GM10266 (cell line): ENCODE measurements around the gene ELP4.

ENCODE experiments used
- DNase-seq: peaks from one replicate; pipeline ENCODE4 v3.0.0; 2012; ENCODE audit errors: extremely low spot score
- TF ChIP-seq, protein P1 (sequence below): IDR thresholded peaks from 2 replicates; pipeline ENCODE4 v1.5.1; 2012; ENCODE audit warnings: mild to moderate bottlenecking, low read depth; ENCODE audit not compliant: control insufficient read depth, insufficient read depth; ENCODE audit errors: missing control alignments

The ELP4 gene

DNA sequence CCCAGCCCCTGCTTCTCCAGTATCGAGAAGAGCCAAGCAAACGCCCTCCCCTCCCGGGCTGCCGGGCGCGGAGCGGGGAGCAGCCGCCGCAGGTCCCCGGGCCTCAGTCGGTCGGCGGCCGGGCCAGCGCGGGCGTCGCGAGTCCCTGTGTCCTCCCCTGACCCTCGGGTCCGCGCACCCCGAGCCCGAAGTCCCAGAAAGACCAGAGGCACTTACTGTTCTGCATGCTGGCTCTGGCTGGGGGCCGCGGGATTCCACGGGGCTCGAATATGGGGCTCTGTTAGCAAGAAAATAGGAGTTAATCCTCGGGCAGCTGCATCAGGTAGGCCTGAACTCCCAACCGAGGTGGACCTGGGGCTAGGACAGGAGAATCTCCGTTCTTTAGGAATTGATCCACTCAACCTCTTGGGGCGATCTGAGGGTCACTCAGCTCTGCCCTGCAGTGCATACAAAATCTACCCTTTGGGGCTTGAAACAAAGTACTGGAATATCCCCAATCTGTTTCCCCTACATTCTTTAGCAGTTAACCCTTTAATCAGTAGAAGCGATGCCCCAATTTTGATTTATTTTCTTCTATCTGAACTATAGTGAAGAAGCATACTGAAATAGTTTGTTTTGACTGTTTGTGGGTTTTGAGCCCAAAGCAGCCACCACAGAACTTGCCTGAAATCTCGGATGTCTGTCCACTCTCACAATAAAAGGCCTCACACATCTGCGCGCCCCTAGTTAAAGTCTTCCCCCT, 296.8 kb downstream of the ELP4 start:
- TF ChIP-seq, protein P1, sequence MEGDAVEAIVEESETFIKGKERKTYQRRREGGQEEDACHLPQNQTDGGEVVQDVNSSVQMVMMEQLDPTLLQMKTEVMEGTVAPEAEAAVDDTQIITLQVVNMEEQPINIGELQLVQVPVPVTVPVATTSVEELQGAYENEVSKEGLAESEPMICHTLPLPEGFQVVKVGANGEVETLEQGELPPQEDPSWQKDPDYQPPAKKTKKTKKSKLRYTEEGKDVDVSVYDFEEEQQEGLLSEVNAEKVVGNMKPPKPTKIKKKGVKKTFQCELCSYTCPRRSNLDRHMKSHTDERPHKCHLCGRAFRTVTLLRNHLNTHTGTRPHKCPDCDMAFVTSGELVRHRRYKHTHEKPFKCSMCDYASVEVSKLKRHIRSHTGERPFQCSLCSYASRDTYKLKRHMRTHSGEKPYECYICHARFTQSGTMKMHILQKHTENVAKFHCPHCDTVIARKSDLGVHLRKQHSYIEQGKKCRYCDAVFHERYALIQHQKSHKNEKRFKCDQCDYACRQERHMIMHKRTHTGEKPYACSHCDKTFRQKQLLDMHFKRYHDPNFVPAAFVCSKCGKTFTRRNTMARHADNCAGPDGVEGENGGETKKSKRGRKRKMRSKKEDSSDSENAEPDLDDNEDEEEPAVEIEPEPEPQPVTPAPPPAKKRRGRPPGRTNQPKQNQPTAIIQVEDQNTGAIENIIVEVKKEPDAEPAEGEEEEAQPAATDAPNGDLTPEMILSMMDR = no peak
- peak; percentile 52 for DNase-seq

GRCh38 chr11:31806928-31807798, 297.6 kb downstream of the ELP4 start:
- peak; percentile 42 for DNase-seq
- TF ChIP-seq, protein P1 = no peak

DNA sequence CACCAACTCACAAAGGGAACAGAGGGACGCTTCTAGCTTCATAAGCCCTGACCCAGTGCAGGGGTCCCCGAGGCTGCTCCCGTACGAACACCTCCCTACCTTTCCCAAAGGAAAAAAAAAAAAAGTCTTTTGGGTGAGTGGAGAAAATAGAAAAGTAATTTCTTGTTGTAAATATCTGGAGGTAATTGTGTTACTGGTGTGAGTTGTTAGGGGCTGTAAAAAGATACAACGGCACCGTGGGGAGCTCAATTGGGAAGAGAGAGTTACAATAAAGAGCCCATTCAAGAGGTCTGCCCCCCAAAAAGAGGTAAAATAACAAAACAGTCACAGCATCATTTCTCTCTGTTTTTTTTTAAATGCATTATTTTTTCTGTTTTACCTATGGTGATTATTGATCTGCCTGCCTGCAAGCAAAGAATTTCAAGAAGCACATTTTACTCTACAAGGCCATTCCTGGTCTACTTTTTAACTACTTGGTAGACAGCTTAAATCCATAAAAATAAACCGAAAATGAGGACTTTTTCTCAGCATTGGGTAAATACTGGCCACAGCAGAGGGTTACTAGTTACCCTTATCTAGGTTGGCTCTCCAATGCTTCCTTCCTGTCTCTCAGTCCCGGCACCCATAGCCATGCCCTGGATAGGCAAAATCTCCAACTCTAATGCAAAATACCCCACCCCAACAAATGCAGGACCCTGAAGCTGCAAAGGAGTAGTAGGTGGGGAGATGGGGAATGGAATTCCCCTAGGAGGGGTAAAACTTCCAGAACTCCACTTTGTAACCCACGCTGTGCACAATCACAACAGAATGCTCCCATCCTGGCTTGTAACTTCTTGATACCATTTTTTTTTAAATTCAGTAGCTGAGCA, 298.5 kb downstream of the ELP4 start:
- TF ChIP-seq, protein P1 = no peak
- no peak for DNase-seq

GRCh38 chr11:31808721-31809540, 299.4 kb downstream of the ELP4 start:
- DNase-seq = no peak
- TF ChIP-seq, protein P1 = no peak

DNA sequence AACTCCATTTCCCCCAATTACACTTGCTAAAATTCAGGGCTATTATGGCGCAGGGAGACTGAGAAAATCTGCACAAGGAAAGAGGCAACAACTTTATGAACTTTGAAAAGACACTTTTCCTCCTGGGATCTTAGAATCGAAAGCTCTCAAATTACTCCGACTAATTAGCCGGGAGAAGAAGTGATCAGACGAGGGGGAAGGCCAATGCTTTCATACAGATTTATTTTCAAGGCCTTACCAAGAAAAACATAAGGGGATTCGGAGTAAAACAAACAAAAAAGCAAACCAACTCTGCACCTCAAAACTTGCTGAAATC, 299.9 kb downstream of the ELP4 start:
- TF ChIP-seq, protein P1 = no peak
- no peak for DNase-seq
